Parathyroid adenoma (tissue), 2 donors: ENCODE results near the gene OS9.

ENCODE experiments used
- H2AFZ ChIP-seq: fragments of 300-600 bp; sonication (generic); one replicate; pipeline ENCODE4 v1.7.0; 2017; ENCODE audit warnings: antibody characterized with exemption, mild to moderate bottlenecking
- H3K27ac ChIP-seq: fragments of 300-600 bp; sonication (generic); one replicate; pipeline ENCODE4 v1.7.0; 2017
- H3K27me3 ChIP-seq: fragments of 300-600 bp; sonication (generic); one replicate; pipeline ENCODE4 v1.7.0; 2017; ENCODE audit warnings: low read length; ENCODE audit not compliant: control insufficient read depth, insufficient read depth
- H3K36me3 ChIP-seq: fragments of 300-600 bp; sonication (generic); one replicate; pipeline ENCODE4 v1.7.0; 2017; ENCODE audit warnings: low read length; ENCODE audit not compliant: control insufficient read depth, insufficient read depth
- H3K4me1 ChIP-seq: fragments of 300-600 bp; sonication (generic); one replicate; pipeline ENCODE4 v1.7.0; 2017; ENCODE audit warnings: control low read depth
- H3K4me2 ChIP-seq: fragments of 300-600 bp; sonication (generic); one replicate; pipeline ENCODE4 v1.7.0; 2017; ENCODE audit warnings: low read length
- H3K4me3 ChIP-seq: fragments of 300-600 bp; sonication (generic); one replicate; pipeline ENCODE4 v1.7.0; 2017; ENCODE audit warnings: low read depth, low read length
- H3K79me2 ChIP-seq: fragments of 300-600 bp; sonication (generic); one replicate; pipeline ENCODE4 v1.7.0; 2017; ENCODE audit warnings: control low read depth
- H3K9ac ChIP-seq: fragments of 300-600 bp; sonication (generic); one replicate; pipeline ENCODE4 v1.7.0; 2017; ENCODE audit warnings: mild to moderate bottlenecking
- H3K9me3 ChIP-seq: fragments of 300-600 bp; sonication (generic); one replicate; pipeline ENCODE4 v1.7.0; 2017; ENCODE audit warnings: low read length; ENCODE audit not compliant: control insufficient read depth
- TF ChIP-seq, protein P1 (sequence below): fragments of 300-600 bp; sonication (generic); IDR thresholded peaks from one replicate; pipeline ENCODE4 v1.7.0; 2017; ENCODE audit warnings: antibody characterized with exemption, mild to moderate bottlenecking
- donor health status: primary hyperparathyroidism.

Gene OS9

GRCh38 chr12:57740656-57741412, 46.9 kb downstream of the OS9 start:
- Histone ChIP-seq H3K27me3 (no peaks in the 10 kb centered on the region), H3K27ac (peak overlapping the region; percentile 21), H2AFZ (no peak overlapping the region), H3K4me2 (no peak overlapping the region), H3K79me2 (no peaks in the 10 kb centered on the region), H3K9ac (no peak overlapping the region), H3K4me1 (peaks cover 21% of the 10 kb centered on the region), H3K4me3 (no peak overlapping the region), H3K36me3 (no peaks in the 10 kb centered on the region), H3K9me3 (no peaks in the 10 kb centered on the region)
- TF ChIP-seq, protein P1, sequence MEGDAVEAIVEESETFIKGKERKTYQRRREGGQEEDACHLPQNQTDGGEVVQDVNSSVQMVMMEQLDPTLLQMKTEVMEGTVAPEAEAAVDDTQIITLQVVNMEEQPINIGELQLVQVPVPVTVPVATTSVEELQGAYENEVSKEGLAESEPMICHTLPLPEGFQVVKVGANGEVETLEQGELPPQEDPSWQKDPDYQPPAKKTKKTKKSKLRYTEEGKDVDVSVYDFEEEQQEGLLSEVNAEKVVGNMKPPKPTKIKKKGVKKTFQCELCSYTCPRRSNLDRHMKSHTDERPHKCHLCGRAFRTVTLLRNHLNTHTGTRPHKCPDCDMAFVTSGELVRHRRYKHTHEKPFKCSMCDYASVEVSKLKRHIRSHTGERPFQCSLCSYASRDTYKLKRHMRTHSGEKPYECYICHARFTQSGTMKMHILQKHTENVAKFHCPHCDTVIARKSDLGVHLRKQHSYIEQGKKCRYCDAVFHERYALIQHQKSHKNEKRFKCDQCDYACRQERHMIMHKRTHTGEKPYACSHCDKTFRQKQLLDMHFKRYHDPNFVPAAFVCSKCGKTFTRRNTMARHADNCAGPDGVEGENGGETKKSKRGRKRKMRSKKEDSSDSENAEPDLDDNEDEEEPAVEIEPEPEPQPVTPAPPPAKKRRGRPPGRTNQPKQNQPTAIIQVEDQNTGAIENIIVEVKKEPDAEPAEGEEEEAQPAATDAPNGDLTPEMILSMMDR = no peak

- Histone ChIP-seq H3K79me2 (no peaks in the 10 kb centered on the region), H3K9me3 (no peaks in the 10 kb centered on the region), H3K4me3 (no peak overlapping the region), H3K4me2 (no peak overlapping the region), H3K27me3 (no peaks in the 10 kb centered on the region), H3K9ac (no peak overlapping the region), H2AFZ (no peak overlapping the region), H3K36me3 (no peaks in the 10 kb centered on the region), H3K27ac (no peak overlapping the region), H3K4me1 (peaks cover 16% of the 10 kb centered on the region)
- TF ChIP-seq, protein P1 = no peak
These were observed 47.5 kb downstream of the OS9 start for GRCh38 chr12:57741413-57741789.

GRCh38 chr12:57741844-57742738, 48.2 kb downstream of the OS9 start:
- no peak overlapping the region for H3K9ac ChIP-seq
- no peaks in the 10 kb centered on the region for H3K36me3 ChIP-seq
- H3K27ac ChIP-seq = peak overlapping the region; percentile 17
- no peak overlapping the region for H3K4me2 ChIP-seq
- TF ChIP-seq, protein P1 = no peak
- no peaks in the 10 kb centered on the region for H3K27me3 ChIP-seq
- H3K4me1 ChIP-seq = peaks cover 13% of the 10 kb centered on the region
- H3K79me2 ChIP-seq = no peaks in the 10 kb centered on the region
- H3K4me3 ChIP-seq = no peak overlapping the region
- H2AFZ ChIP-seq = no peak overlapping the region
- no peaks in the 10 kb centered on the region for H3K9me3 ChIP-seq

DNA sequence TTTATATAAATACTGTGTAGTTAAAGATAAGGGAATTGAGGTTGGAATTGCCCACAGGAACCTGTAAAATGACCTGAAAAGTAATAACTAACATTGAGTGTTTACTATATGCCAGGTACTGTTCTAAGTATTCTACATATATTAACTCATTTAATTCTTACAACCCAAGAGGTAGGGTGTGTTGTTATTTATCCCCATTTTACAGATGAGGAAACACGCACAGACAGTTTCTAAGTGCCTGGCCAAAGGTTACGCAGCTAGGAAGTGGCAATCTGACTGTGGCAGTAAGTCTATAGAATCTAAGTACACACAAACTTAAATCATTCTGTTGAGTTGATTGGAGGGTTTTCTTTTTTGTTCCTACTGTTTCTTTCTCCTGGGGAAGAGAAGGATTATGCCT, 49.8 kb downstream of the OS9 start:
- H3K9ac ChIP-seq = no peak overlapping the region
- H3K9me3 ChIP-seq = no peaks in the 10 kb centered on the region
- no peak overlapping the region for H3K4me2 ChIP-seq
- H3K4me3 ChIP-seq = no peak overlapping the region
- TF ChIP-seq, protein P1 = no peak
- peaks cover 9% of the 10 kb centered on the region for H3K4me1 ChIP-seq
- no peak overlapping the region for H3K27ac ChIP-seq
- H3K27me3 ChIP-seq = no peaks in the 10 kb centered on the region
- peak overlapping the region; percentile 86 for H2AFZ ChIP-seq
- H3K36me3 ChIP-seq = no peaks in the 10 kb centered on the region
- H3K79me2 ChIP-seq = no peaks in the 10 kb centered on the region
